GM12873 (cell line): Measurements from ENCODE around the gene SLC37A1.

Source experiments
- TF ChIP-seq, protein P1 (sequence below): IDR thresholded peaks from 2 replicates; pipeline ENCODE4 v1.5.1; 2012; ENCODE audit warnings: low read depth, mild to moderate bottlenecking, moderate library complexity, low read length, control low read depth; ENCODE audit not compliant: insufficient read depth; ENCODE audit errors: missing control alignments

Gene SLC37A1

DNA sequence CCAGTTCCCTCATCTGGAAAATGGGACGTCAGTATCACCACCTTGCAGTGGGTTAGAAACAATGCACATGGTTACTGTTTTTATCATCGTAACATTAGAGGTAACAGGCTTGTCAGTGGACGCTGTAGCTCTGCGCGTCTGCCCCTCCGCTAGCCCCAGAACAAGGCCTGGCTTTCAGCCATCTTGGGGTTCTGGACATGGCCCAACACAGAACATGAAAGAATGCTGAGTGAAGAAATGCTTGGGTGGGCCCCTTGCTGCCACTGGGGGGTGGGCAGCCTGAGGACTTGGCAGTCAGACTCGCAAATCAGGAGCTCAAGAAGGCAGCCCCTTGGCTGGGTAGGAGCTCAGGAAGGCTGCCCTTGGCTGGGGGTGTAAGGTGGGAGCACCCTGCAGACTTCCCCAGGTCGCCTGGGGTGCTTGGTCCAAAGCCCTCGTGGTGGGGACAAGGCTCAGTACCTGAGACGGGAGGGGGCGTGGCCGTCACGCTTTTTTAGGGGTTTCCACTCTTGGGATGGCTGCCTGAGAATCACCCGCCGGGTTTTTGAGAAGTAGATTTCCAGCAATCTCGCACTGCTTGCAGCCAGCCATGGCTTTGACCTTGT, 51.7 kb downstream of the SLC37A1 start:
- TF ChIP-seq, protein P1, sequence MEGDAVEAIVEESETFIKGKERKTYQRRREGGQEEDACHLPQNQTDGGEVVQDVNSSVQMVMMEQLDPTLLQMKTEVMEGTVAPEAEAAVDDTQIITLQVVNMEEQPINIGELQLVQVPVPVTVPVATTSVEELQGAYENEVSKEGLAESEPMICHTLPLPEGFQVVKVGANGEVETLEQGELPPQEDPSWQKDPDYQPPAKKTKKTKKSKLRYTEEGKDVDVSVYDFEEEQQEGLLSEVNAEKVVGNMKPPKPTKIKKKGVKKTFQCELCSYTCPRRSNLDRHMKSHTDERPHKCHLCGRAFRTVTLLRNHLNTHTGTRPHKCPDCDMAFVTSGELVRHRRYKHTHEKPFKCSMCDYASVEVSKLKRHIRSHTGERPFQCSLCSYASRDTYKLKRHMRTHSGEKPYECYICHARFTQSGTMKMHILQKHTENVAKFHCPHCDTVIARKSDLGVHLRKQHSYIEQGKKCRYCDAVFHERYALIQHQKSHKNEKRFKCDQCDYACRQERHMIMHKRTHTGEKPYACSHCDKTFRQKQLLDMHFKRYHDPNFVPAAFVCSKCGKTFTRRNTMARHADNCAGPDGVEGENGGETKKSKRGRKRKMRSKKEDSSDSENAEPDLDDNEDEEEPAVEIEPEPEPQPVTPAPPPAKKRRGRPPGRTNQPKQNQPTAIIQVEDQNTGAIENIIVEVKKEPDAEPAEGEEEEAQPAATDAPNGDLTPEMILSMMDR: no peak

- TF ChIP-seq, protein P1: no peak
These were observed 52.4 kb downstream of the SLC37A1 start for GRCh38 chr21:42565886-42566523.

GRCh38 chr21:42566524-42567213, 53.0 kb downstream of the SLC37A1 start:
- TF ChIP-seq, protein P1: no peak

DNA sequence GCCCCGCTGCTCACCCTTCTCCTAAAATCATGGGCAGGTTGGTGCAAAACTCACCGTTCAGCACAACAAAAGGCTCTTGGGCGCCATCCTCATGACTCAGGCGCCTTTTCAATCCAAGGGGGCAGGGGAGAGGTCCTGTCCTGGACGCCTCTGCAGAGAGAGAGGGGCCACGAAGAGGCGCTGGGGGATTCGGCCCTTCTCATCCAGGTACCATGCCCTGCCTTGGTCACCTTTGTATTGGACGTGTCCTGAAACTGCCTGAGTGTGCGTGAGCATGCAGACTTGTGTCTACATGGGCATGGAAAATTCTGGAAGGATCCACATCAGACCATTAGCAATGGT, 53.5 kb downstream of the SLC37A1 start:
- TF ChIP-seq, protein P1: no peak

- TF ChIP-seq, protein P1: no peak
These were observed 54.2 kb downstream of the SLC37A1 start for GRCh38 chr21:42567861-42568260.

GRCh38 chr21:42568376-42568775, 54.7 kb downstream of the SLC37A1 start:
- TF ChIP-seq, protein P1: no peak

GRCh38 chr21:42568866-42569731, 55.4 kb downstream of the SLC37A1 start:
- TF ChIP-seq, protein P1: no peak
